HG02610 (cell line): ENCODE data around the gene ADGRF3.
"Not testable (repeated sequence)": the region's sequence is repeated elsewhere in the genome, so short reads cannot be mapped to it uniquely, and the experiment has no call there.

Experiments used
- ATAC-seq: cut with Tn5 transposase; IDR thresholded peaks from one replicate; pipeline ENCODE4 v1.9.1; 2021; ENCODE audit warnings: mild to moderate bottlenecking, moderate library complexity; ENCODE audit not compliant: unreplicated experiment

Gene ADGRF3

GRCh38 chr2:26352892-26353291 is 6.3 kb upstream of the ADGRF3 start:
- ATAC-seq = no peak

- ATAC-seq = no peak
These were observed 4.9 kb upstream of the ADGRF3 start for GRCh38 chr2:26351375-26352090.

- no peak for ATAC-seq
These were observed 3.1 kb upstream of the ADGRF3 start for GRCh38 chr2:26349690-26350089.

- ATAC-seq = no peak
These were observed 787 bp upstream of the ADGRF3 start for GRCh38 chr2:26347286-26347865.

- ATAC-seq = peak; percentile 95
These were observed 790 bp downstream of the ADGRF3 start, which contains the start of gene SELENOI for GRCh38 chr2:26345545-26346453. SELENOI (plus strand) TSS chr2:26346143; CDS start chr2:26346233, 90 bp downstream.

- ATAC-seq = no peak
These were observed 1.4 kb downstream of the ADGRF3 start for GRCh38 chr2:26345283-26345544.

GRCh38 chr2:26344581-26345282 is 1.9 kb downstream of the ADGRF3 start:
- no peak for ATAC-seq

GRCh38 chr2:26340831-26341230 is 5.8 kb downstream of the ADGRF3 start:
- no peak for ATAC-seq

GRCh38 chr2:26337298-26337697 is 9.3 kb downstream of the ADGRF3 start:
- ATAC-seq = no peak

GRCh38 chr2:26336719-26337118 is 9.9 kb downstream of the ADGRF3 start:
- ATAC-seq = no peak

- no peak for ATAC-seq
These were observed 11.4 kb downstream of the ADGRF3 start for GRCh38 chr2:26335231-26335630.

GRCh38 chr2:26333293-26333692 is 13.3 kb downstream of the ADGRF3 start:
- no peak for ATAC-seq

GRCh38 chr2:26331321-26331720 is 15.3 kb downstream of the ADGRF3 start:
- ATAC-seq = not testable (repeated sequence)

GRCh38 chr2:26330604-26331003 is 16.0 kb downstream of the ADGRF3 start:
- no peak for ATAC-seq

- peak; percentile 79 for ATAC-seq
These were observed 16.5 kb downstream of the ADGRF3 start for GRCh38 chr2:26330114-26330549.

GRCh38 chr2:26329083-26329482 is 17.5 kb downstream of the ADGRF3 start:
- not testable (repeated sequence) for ATAC-seq

- ATAC-seq = no peak
These were observed 19.0 kb downstream of the ADGRF3 start for GRCh38 chr2:26327291-26328272.

GRCh38 chr2:26326514-26326913 is 20.1 kb downstream of the ADGRF3 start:
- no peak for ATAC-seq

- ATAC-seq = no peak
These were observed 20.7 kb downstream of the ADGRF3 start for GRCh38 chr2:26325851-26326250.

GRCh38 chr2:26324903-26325302 is 21.7 kb downstream of the ADGRF3 start:
- no peak for ATAC-seq
